Stimulated activated CD8-positive, alpha-beta memory T cell treated with anti-CD3 and anti-CD28 coated beads, Interleukin-12 subunit alpha, Interleukin-12 subunit beta, amount 100 ng/mL, for 24 hours (primary cell): ENCODE measurements around the gene IFIT2.
"Not testable (repeated sequence)": the region's sequence is repeated elsewhere in the genome, so short reads cannot be mapped to it uniquely, and the experiment has no call there.

Experiments
- DNase-seq: peaks from one replicate; pipeline ENCODE4 v3.0.0-alpha.2; 2020; ENCODE audit errors: extremely low read depth

Gene IFIT2

GRCh38 chr10:89308266-89308665, 6.4 kb downstream of the IFIT2 start:
- DNase-seq, result no peak

- no peak for DNase-seq
These were observed 6.9 kb downstream of the IFIT2 start for GRCh38 chr10:89308736-89309135.

GRCh38 chr10:89309156-89310055, 7.6 kb downstream of the IFIT2 start:
- no peak for DNase-seq

GRCh38 chr10:89310056-89310893, 8.4 kb downstream of the IFIT2 start:
- DNase-seq, result no peak

- no peak for DNase-seq
These were observed 11.1 kb downstream of the IFIT2 start for GRCh38 chr10:89312973-89313372.

GRCh38 chr10:89314676-89315075, 12.8 kb downstream of the IFIT2 start:
- no peak for DNase-seq

GRCh38 chr10:89318047-89318446, 16.2 kb downstream of the IFIT2 start:
- not testable (repeated sequence) for DNase-seq

- not testable (repeated sequence) for DNase-seq
These were observed 23.2 kb downstream of the IFIT2 start for GRCh38 chr10:89325081-89325480.

GRCh38 chr10:89325856-89326255, 24.0 kb downstream of the IFIT2 start:
- DNase-seq, result not testable (repeated sequence)

GRCh38 chr10:89327803-89328441, 26.1 kb downstream of the IFIT2 start, which contains the start of gene IFIT3:
TSS of gene IFIT3 (plus strand) at chr10:89327997. CDS start at chr10:89328074, 77 bp downstream.
- no peak for DNase-seq

- no peak for DNase-seq
These were observed 27.3 kb downstream of the IFIT2 start for GRCh38 chr10:89329151-89329550.

- DNase-seq, result not testable (repeated sequence)
These were observed 28.2 kb downstream of the IFIT2 start for GRCh38 chr10:89330014-89330413.

GRCh38 chr10:89330537-89331212, 28.8 kb downstream of the IFIT2 start:
- no peak for DNase-seq

GRCh38 chr10:89331487-89332122, 29.8 kb downstream of the IFIT2 start:
- not testable (repeated sequence) for DNase-seq

- no peak for DNase-seq
These were observed 30.3 kb downstream of the IFIT2 start for GRCh38 chr10:89332123-89332633.

GRCh38 chr10:89335226-89335625, 33.4 kb downstream of the IFIT2 start:
- DNase-seq, result no peak

- no peak for DNase-seq
These were observed 34.4 kb downstream of the IFIT2 start for GRCh38 chr10:89336241-89336640.

- no peak for DNase-seq
These were observed 35.6 kb downstream of the IFIT2 start for GRCh38 chr10:89337484-89337883.

GRCh38 chr10:89338713-89339112, 36.9 kb downstream of the IFIT2 start:
- no peak for DNase-seq

GRCh38 chr10:89339875-89340274, 38.0 kb downstream of the IFIT2 start:
- DNase-seq, result no peak

- no peak for DNase-seq
These were observed 39.8 kb downstream of the IFIT2 start for GRCh38 chr10:89341649-89342048.
